Measurements from ENCODE around the gene AQP10.
"Not testable (repeated sequence)": the region's sequence is repeated elsewhere in the genome, so short reads cannot be mapped to it uniquely, and the experiment has no call there.

Gene AQP10

GRCh38 chr1:154324669-154325582, 4.0 kb downstream of the AQP10 start, which contains the start of gene ATP8B2:
Gene ATP8B2 (plus strand): TSS chr1:154325525. CDS start chr1:154328142, 2,617 bp downstream.
- peak; percentile 60 for DNase-seq

- DNase-seq, result peak; percentile 47
Measured at GRCh38 chr1:154325583-154326545, 5.0 kb downstream of the AQP10 start.

GRCh38 chr1:154326546-154327465, 5.9 kb downstream of the AQP10 start:
- DNase-seq, result peak; percentile 48

GRCh38 chr1:154327466-154328317, 6.8 kb downstream of the AQP10 start:
- DNase-seq, result no peak

GRCh38 chr1:154328318-154329151, 7.6 kb downstream of the AQP10 start:
- peak; percentile 81 for DNase-seq

- no peak for DNase-seq
Measured at GRCh38 chr1:154329152-154329521, 8.2 kb downstream of the AQP10 start.

GRCh38 chr1:154329551-154330131, 8.7 kb downstream of the AQP10 start:
- DNase-seq, result no peak

GRCh38 chr1:154330669-154331068, 9.8 kb downstream of the AQP10 start:
- DNase-seq, result no peak

- no peak for DNase-seq
Measured at GRCh38 chr1:154334079-154335024, 13.5 kb downstream of the AQP10 start.

GRCh38 chr1:154335025-154335714, 14.3 kb downstream of the AQP10 start:
- DNase-seq, result peak; percentile 32

GRCh38 chr1:154337253-154337894, 16.5 kb downstream of the AQP10 start:
- no peak for DNase-seq

- no peak for DNase-seq
Measured at GRCh38 chr1:154338875-154339274, 18.0 kb downstream of the AQP10 start.

GRCh38 chr1:154341366-154341765, 20.5 kb downstream of the AQP10 start:
- not testable (repeated sequence) for DNase-seq

- DNase-seq, result no peak
Measured at GRCh38 chr1:154342132-154342531, 21.2 kb downstream of the AQP10 start.

- no peak for DNase-seq
Measured at GRCh38 chr1:154342836-154343472, 22.1 kb downstream of the AQP10 start.

GRCh38 chr1:154344977-154345837, 24.3 kb downstream of the AQP10 start:
- no peak for DNase-seq
